Measurements from ENCODE around the gene OLFML2A. TPM values are rescaled to one million over a fixed set of nuclear protein-coding genes. Genes with fewer than 3 reads are reported as not detected.
A peak's percentile ranks its signal among the peaks of the same experiment; 100 is the strongest.

Gene OLFML2A
- total RNA-seq, 1 donor from 2014 or later = 148 TPM

DNA sequence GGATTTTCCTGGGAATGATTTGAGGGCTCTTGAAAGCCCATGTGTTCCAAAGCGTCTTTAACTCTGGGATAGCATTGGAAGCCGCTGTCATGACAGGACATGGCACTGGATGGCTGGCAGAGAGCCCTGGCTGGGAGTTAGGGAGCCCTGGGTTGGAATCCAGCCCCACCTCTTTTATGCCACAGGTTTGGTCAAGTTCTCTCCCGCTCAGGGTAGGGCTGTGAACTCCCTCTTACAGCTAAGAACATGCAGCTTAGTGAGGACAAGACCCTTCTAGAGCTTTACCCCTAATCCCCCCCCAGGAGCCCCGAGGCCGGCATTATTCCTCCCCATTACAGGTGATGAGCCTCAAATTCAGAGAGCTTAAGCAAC, 37.2 kb downstream of the OLFML2A start:
- no peaks in the 10 kb centered on the region for H3K27me3 Mint-ChIP-seq (ENCODE audit: low read depth, unreplicated experiment)
- no peak overlapping the region for H3K27ac ChIP-seq (ENCODE audit: low read depth, low read length)
- H3K9ac ChIP-seq (ENCODE audit: low read length) = peak overlapping the region; percentile 9
- TF ChIP-seq, protein P1, sequence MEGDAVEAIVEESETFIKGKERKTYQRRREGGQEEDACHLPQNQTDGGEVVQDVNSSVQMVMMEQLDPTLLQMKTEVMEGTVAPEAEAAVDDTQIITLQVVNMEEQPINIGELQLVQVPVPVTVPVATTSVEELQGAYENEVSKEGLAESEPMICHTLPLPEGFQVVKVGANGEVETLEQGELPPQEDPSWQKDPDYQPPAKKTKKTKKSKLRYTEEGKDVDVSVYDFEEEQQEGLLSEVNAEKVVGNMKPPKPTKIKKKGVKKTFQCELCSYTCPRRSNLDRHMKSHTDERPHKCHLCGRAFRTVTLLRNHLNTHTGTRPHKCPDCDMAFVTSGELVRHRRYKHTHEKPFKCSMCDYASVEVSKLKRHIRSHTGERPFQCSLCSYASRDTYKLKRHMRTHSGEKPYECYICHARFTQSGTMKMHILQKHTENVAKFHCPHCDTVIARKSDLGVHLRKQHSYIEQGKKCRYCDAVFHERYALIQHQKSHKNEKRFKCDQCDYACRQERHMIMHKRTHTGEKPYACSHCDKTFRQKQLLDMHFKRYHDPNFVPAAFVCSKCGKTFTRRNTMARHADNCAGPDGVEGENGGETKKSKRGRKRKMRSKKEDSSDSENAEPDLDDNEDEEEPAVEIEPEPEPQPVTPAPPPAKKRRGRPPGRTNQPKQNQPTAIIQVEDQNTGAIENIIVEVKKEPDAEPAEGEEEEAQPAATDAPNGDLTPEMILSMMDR (IDR thresholded peaks at IDR 0.05; ENCODE audit: insufficient read depth, low read depth, low read length) = no peak
- no peak for TF ChIP-seq EZH2 (IDR thresholded peaks at IDR 0.05; ENCODE audit: insufficient read depth, low read length)
- no peaks in the 10 kb centered on the region for H3K9me3 Mint-ChIP-seq (ENCODE audit: unreplicated experiment)
- peak overlapping the region; percentile 75 for H3K4me2 ChIP-seq (ENCODE audit: low read length)
- DNase-seq (ENCODE audit: low read depth) = no peak
- H3K4me3 ChIP-seq (ENCODE audit: insufficient read depth, low read depth, low read length) = no peak overlapping the region
- H3K79me2 ChIP-seq (ENCODE audit: insufficient read depth, low read length) = no peaks in the 10 kb centered on the region
- peaks cover 44% of the 10 kb centered on the region for H3K4me1 Mint-ChIP-seq (ENCODE audit: low read depth, unreplicated experiment)
- H3K27ac Mint-ChIP-seq (ENCODE audit: unreplicated experiment) = peak overlapping the region; percentile 93
- peaks cover 4% of the 10 kb centered on the region for H3K36me3 Mint-ChIP-seq (ENCODE audit: low read depth, unreplicated experiment)
- H3K4me3 Mint-ChIP-seq (ENCODE audit: unreplicated experiment) = no peak overlapping the region
- H4K20me1 ChIP-seq (ENCODE audit: insufficient read depth, low read length) = no peaks in the 10 kb centered on the region
- no peaks in the 10 kb centered on the region for H3K27me3 ChIP-seq (ENCODE audit: insufficient read depth, low read length)
- no peaks in the 10 kb centered on the region for H3K36me3 ChIP-seq (ENCODE audit: insufficient read depth, low read length)
- peak overlapping the region; percentile 1 for H2AFZ ChIP-seq (ENCODE audit: low read depth, low read length)
- H3K9me3 ChIP-seq (ENCODE audit: insufficient read depth, low read depth, low read length) = no peaks in the 10 kb centered on the region
- FAIRE-seq = no peak
- peaks cover 54% of the 10 kb centered on the region for H3K4me1 ChIP-seq (ENCODE audit: insufficient read depth, low read length)

DNA sequence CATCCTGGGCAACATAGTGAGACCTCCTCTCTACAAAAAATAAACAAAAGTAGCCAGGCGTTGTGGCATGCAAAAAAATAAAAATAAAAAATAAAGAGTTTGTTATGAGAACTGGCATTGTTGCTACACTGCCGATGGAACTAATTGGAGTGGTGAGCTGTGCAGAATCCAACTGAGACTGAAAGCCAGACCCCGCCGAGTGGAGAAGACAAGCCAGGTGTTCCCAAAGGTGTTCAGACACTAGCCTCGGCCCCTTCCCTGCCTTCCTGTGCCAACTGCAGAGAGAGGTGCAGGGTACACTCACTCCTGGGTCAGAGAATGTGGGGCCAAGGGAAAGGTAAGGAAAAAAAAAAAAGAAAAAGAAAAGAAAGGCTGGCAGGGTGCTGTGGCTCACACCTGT, 38.7 kb downstream of the OLFML2A start:
- H3K9me3 Mint-ChIP-seq (ENCODE audit: unreplicated experiment) = no peaks in the 10 kb centered on the region
- FAIRE-seq (no peak), DNase-seq (ENCODE audit: low read depth) (no peak)
- Histone ChIP-seq H2AFZ (ENCODE audit: low read depth, low read length) (no peak overlapping the region), H3K27ac (ENCODE audit: low read depth, low read length) (no peak overlapping the region), H3K4me3 (ENCODE audit: insufficient read depth, low read depth, low read length) (no peak overlapping the region), H3K4me1 (ENCODE audit: insufficient read depth, low read length) (peaks cover 48% of the 10 kb centered on the region), H4K20me1 (ENCODE audit: insufficient read depth, low read length) (no peaks in the 10 kb centered on the region), H3K27me3 (ENCODE audit: insufficient read depth, low read length) (no peaks in the 10 kb centered on the region), H3K79me2 (ENCODE audit: insufficient read depth, low read length) (no peaks in the 10 kb centered on the region), H3K9me3 (ENCODE audit: insufficient read depth, low read depth, low read length) (no peaks in the 10 kb centered on the region), H3K4me2 (ENCODE audit: low read length) (no peak overlapping the region), H3K9ac (ENCODE audit: low read length) (no peak overlapping the region), H3K36me3 (ENCODE audit: insufficient read depth, low read length) (no peaks in the 10 kb centered on the region)
- peaks cover 2% of the 10 kb centered on the region for H3K36me3 Mint-ChIP-seq (ENCODE audit: low read depth, unreplicated experiment)
- H3K27ac Mint-ChIP-seq (ENCODE audit: unreplicated experiment) = no peak overlapping the region
- no peak for TF ChIP-seq EZH2 (IDR thresholded peaks at IDR 0.05; ENCODE audit: insufficient read depth, low read length)
- TF ChIP-seq, protein P1 (IDR thresholded peaks at IDR 0.05; ENCODE audit: insufficient read depth, low read depth, low read length) = no peak
- H3K4me3 Mint-ChIP-seq (ENCODE audit: unreplicated experiment) = no peak overlapping the region
- H3K4me1 Mint-ChIP-seq (ENCODE audit: low read depth, unreplicated experiment) = peaks cover 42% of the 10 kb centered on the region
- no peaks in the 10 kb centered on the region for H3K27me3 Mint-ChIP-seq (ENCODE audit: low read depth, unreplicated experiment)

DNA sequence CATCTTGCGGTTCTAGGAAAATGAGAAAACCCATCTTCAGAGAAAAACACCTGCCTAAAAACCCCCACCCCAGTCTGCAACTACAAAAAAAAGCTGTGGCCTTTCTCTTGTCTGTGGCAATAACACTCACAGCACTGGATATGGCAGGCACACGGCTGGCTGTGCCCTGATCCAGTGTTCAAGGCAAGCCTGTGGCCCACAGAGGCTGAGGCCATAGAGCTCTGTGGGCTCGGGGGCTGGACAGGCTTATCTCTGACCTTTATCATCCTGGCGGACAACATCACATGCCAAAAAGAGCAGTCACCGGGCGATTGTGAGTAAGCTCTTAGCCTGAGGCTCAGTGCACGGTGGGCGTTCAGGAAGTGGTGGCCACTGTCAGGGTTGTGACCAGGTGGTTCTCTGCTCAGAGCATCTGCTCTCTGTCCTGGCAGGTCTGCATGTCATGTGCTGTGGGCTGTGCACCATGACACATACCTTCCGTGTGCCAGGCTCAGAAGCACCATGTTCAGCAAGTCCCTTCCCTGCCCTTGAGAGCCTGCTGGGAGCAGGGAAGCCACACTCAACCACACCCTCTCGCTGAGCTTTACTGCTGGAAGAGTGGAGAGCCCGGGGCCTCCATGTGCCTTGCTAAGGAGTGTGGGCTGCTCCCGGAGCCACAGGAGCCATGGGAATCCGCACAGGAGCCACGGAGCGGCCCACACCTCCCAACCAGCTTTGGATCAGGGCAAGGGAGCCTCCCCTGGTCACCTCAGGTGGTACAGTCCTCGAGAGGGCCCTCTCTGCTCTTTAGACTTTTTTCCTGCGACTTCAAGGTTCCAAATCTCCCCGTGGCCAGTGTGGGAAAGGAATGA, 41.7 kb downstream of the OLFML2A start:
- H3K36me3 ChIP-seq (ENCODE audit: insufficient read depth, low read length) = no peaks in the 10 kb centered on the region
- peak; percentile 60 for DNase-seq (ENCODE audit: low read depth)
- Mint-ChIP-seq H3K27ac (ENCODE audit: unreplicated experiment) (peak overlapping the region; percentile 53), H3K36me3 (ENCODE audit: low read depth, unreplicated experiment) (peaks cover 2% of the 10 kb centered on the region), H3K4me1 (ENCODE audit: low read depth, unreplicated experiment) (peaks cover 19% of the 10 kb centered on the region), H3K4me3 (ENCODE audit: unreplicated experiment) (no peak overlapping the region), H3K27me3 (ENCODE audit: low read depth, unreplicated experiment) (no peaks in the 10 kb centered on the region), H3K9me3 (ENCODE audit: unreplicated experiment) (no peaks in the 10 kb centered on the region)
- H3K27me3 ChIP-seq (ENCODE audit: insufficient read depth, low read length) = no peaks in the 10 kb centered on the region
- H3K27ac ChIP-seq (ENCODE audit: low read depth, low read length) = no peak overlapping the region
- H3K4me2 ChIP-seq (ENCODE audit: low read length) = peak overlapping the region; percentile 28
- no peaks in the 10 kb centered on the region for H4K20me1 ChIP-seq (ENCODE audit: insufficient read depth, low read length)
- no peaks in the 10 kb centered on the region for H3K79me2 ChIP-seq (ENCODE audit: insufficient read depth, low read length)
- no peak for FAIRE-seq
- no peak overlapping the region for H3K9ac ChIP-seq (ENCODE audit: low read length)
- TF ChIP-seq, protein P1 (IDR thresholded peaks at IDR 0.05; ENCODE audit: insufficient read depth, low read depth, low read length) = no peak
- no peak for TF ChIP-seq EZH2 (IDR thresholded peaks at IDR 0.05; ENCODE audit: insufficient read depth, low read length)
- peak overlapping the region; percentile 23 for H2AFZ ChIP-seq (ENCODE audit: low read depth, low read length)
- H3K9me3 ChIP-seq (ENCODE audit: insufficient read depth, low read depth, low read length) = no peaks in the 10 kb centered on the region
- H3K4me3 ChIP-seq (ENCODE audit: insufficient read depth, low read depth, low read length) = no peak overlapping the region
- peaks cover 19% of the 10 kb centered on the region for H3K4me1 ChIP-seq (ENCODE audit: insufficient read depth, low read length)
